GM12891 (cell line): Measurements from ENCODE around the gene PHACTR3.

Experiments used
- PAX5 ChIP-seq: IDR thresholded peaks from 2 replicates; pipeline ENCODE4 v1.6.1; 2011; ENCODE audit warnings: low read length, moderate library complexity, mild to moderate bottlenecking; ENCODE audit not compliant: insufficient read depth, severe bottlenecking
- POLR2A ChIP-seq: IDR thresholded peaks from 2 replicates; pipeline ENCODE4 v1.6.1; 2011; ENCODE audit warnings: low read depth, low read length, control low read depth
- POLR2AphosphoS5 ChIP-seq: IDR thresholded peaks from 2 replicates; pipeline ENCODE4 v1.6.1; 2011; ENCODE audit warnings: low read depth, low read length, control low read depth
- POU2F2 ChIP-seq: IDR thresholded peaks from 2 replicates; pipeline ENCODE4 v1.6.1; 2011; ENCODE audit warnings: low read depth, mild to moderate bottlenecking, control low read depth, low read length, moderate library complexity
- SPI1 ChIP-seq: IDR thresholded peaks from 2 replicates; pipeline ENCODE4 v1.6.1; 2011; ENCODE audit warnings: low read depth, low read length, control low read depth
- TAF1 ChIP-seq: IDR thresholded peaks from 2 replicates; pipeline ENCODE4 v1.6.1; 2011; ENCODE audit warnings: low read depth, low read length, control low read depth

- no peak for TF ChIP-seq TAF1
- no peak for TF ChIP-seq POLR2AphosphoS5
- no peak for TF ChIP-seq POLR2A
- TF ChIP-seq SPI1 = no peak
- no peak for TF ChIP-seq PAX5
- no peak for TF ChIP-seq POU2F2
Measured at GRCh38 chr20:59617221-59617620, 12.9 kb downstream of the PHACTR3 start.
